ENCODE measurements around the gene VSIG1.

DNA sequence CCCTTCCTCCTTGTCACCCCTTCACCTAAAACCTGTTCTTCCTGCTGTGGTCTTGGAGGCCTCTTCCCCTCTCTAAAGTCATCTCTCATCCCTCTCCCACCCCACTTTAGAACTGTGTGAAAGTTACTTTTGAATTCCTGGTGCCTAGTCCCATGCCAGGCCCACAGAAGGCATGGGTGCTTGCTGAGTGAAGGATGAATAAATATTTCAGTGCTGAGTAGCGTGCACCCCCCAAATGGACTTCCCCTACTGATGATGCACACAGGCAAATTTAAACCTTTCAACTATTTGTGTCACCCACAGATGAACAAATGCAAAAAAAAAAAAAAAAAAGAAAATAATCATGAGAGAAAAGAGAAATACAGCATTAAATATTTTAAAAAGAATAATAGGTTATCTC is 26.7 kb downstream of the VSIG1 start:
- no peak for TF ChIP-seq PML (IDR thresholded peaks at IDR 0.05; ENCODE audit: low read length)
- TF ChIP-seq MXI1 (IDR thresholded peaks at IDR 0.05; ENCODE audit: low read depth, low read length) = no peak
- no peak for TF ChIP-seq PRDM15 (CRISPR knock-in tag; IDR thresholded peaks at IDR 0.05)
- TF ChIP-seq, protein P1, sequence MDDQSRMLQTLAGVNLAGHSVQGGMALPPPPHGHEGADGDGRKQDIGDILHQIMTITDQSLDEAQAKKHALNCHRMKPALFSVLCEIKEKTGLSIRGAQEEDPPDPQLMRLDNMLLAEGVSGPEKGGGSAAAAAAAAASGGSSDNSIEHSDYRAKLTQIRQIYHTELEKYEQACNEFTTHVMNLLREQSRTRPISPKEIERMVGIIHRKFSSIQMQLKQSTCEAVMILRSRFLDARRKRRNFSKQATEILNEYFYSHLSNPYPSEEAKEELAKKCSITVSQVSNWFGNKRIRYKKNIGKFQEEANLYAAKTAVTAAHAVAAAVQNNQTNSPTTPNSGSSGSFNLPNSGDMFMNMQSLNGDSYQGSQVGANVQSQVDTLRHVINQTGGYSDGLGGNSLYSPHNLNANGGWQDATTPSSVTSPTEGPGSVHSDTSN (IDR thresholded peaks at IDR 0.05; ENCODE audit: insufficient replicate concordance, low read depth, low read length) = no peak
- TF ChIP-seq, protein P2, sequence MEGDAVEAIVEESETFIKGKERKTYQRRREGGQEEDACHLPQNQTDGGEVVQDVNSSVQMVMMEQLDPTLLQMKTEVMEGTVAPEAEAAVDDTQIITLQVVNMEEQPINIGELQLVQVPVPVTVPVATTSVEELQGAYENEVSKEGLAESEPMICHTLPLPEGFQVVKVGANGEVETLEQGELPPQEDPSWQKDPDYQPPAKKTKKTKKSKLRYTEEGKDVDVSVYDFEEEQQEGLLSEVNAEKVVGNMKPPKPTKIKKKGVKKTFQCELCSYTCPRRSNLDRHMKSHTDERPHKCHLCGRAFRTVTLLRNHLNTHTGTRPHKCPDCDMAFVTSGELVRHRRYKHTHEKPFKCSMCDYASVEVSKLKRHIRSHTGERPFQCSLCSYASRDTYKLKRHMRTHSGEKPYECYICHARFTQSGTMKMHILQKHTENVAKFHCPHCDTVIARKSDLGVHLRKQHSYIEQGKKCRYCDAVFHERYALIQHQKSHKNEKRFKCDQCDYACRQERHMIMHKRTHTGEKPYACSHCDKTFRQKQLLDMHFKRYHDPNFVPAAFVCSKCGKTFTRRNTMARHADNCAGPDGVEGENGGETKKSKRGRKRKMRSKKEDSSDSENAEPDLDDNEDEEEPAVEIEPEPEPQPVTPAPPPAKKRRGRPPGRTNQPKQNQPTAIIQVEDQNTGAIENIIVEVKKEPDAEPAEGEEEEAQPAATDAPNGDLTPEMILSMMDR (IDR thresholded peaks at IDR 0.05 in 2 of 3, conservative IDR thresholded peaks at IDR 0.05 in 1 of 3; ENCODE audit: control insufficient read depth in 2 of 3, extremely low read depth in 1 of 3, insufficient read depth in 1 of 3, low read depth in 3 of 3, low read length in 3 of 3) = no peak
- TF ChIP-seq ETV6 (conservative IDR thresholded peaks at IDR 0.05 in 1 of 2, IDR thresholded peaks at IDR 0.05 in 1 of 2; ENCODE audit: borderline replicate concordance in 1 of 2, low read depth in 1 of 2) = no peak
- no peak for TF ChIP-seq HCFC1 (IDR thresholded peaks at IDR 0.05; ENCODE audit: low read length)

Data from GM12878 (cell line).